CD1c-positive myeloid dendritic cell (primary cell): ENCODE data around the gene VAV3.
"Not testable (repeated sequence)": the region's sequence is repeated elsewhere in the genome, so short reads cannot be mapped to it uniquely, and the experiment has no call there.

ENCODE experiments used
- DNase-seq: peaks from one replicate; pipeline ENCODE4 v3.0.0-alpha.2; 2016; ENCODE audit errors: extremely low spot score

Gene VAV3

GRCh38 chr1:107653005-107653404 lies 312.0 kb downstream of the VAV3 start:
- no peak for DNase-seq

GRCh38 chr1:107650825-107651224 lies 314.2 kb downstream of the VAV3 start:
- DNase-seq: not testable (repeated sequence)

- DNase-seq: no peak
These were observed 316.0 kb downstream of the VAV3 start for GRCh38 chr1:107649023-107649422.

GRCh38 chr1:107648071-107648470 lies 316.9 kb downstream of the VAV3 start:
- DNase-seq: no peak

GRCh38 chr1:107647012-107647411 lies 318.0 kb downstream of the VAV3 start:
- DNase-seq: no peak

- no peak for DNase-seq
These were observed 321.2 kb downstream of the VAV3 start for GRCh38 chr1:107643766-107644165.

GRCh38 chr1:107640207-107640606 lies 324.8 kb downstream of the VAV3 start:
- DNase-seq: peak; percentile 3

GRCh38 chr1:107637101-107637500 lies 327.9 kb downstream of the VAV3 start:
- DNase-seq: no peak

GRCh38 chr1:107633596-107633995 lies 331.4 kb downstream of the VAV3 start:
- no peak for DNase-seq

- no peak for DNase-seq
These were observed 338.7 kb downstream of the VAV3 start for GRCh38 chr1:107626073-107626796.

- DNase-seq: no peak
These were observed 339.5 kb downstream of the VAV3 start for GRCh38 chr1:107625405-107626029.

- DNase-seq: no peak
These were observed 341.5 kb downstream of the VAV3 start for GRCh38 chr1:107623431-107623830.

GRCh38 chr1:107622966-107623365 lies 342.0 kb downstream of the VAV3 start:
- no peak for DNase-seq

- DNase-seq: no peak
These were observed 342.4 kb downstream of the VAV3 start for GRCh38 chr1:107622535-107622934.

GRCh38 chr1:107620753-107621152 lies 344.2 kb downstream of the VAV3 start:
- no peak for DNase-seq

- no peak for DNase-seq
These were observed 346.4 kb downstream of the VAV3 start for GRCh38 chr1:107618539-107618938.

- no peak for DNase-seq
These were observed 347.1 kb downstream of the VAV3 start for GRCh38 chr1:107617921-107618320.

GRCh38 chr1:107617456-107617855 lies 347.5 kb downstream of the VAV3 start:
- no peak for DNase-seq

- no peak for DNase-seq
These were observed 355.2 kb downstream of the VAV3 start for GRCh38 chr1:107609808-107610207.

GRCh38 chr1:107604825-107605224 lies 360.2 kb downstream of the VAV3 start:
- DNase-seq: no peak

GRCh38 chr1:107600607-107601160 lies 364.3 kb downstream of the VAV3 start:
- no peak for DNase-seq

GRCh38 chr1:107599220-107599619 lies 365.8 kb downstream of the VAV3 start:
- no peak for DNase-seq

- DNase-seq: no peak
These were observed 367.7 kb downstream of the VAV3 start for GRCh38 chr1:107597290-107597689.
